HCT116 (cell line): Measurements from ENCODE around the gene FRK. TPM values are rescaled to one million over a fixed set of nuclear protein-coding genes. Genes with fewer than 3 reads are reported as not detected.

Experiments
- ATAC-seq: fragments of 200-7000 bp; cut with Tn5 transposase; 2 replicates; pipeline ENCODE4 v1.9.1; 2020; ENCODE audit warnings: mild to moderate bottlenecking, moderate library complexity
- BruUV-seq: library from RNA; stranded (reverse); fragments of 400-500 nt; replicated peaks from 2 replicates; lab custom pipeline; 2021; lab: Mats Ljungman, UMichigan
- CTCF ChIA-PET: fragments of 300-600 bp; sonication (Branson Sonifier 250); formaldehyde crosslinking; loops from one replicate; lab custom pipeline; 2021; ENCODE audit warnings: antibody characterized with exemption; lab: Charles Lee
- POLR2A ChIA-PET: fragments of 300-600, 350-600 bp; sonication (Branson Sonifier 250); formaldehyde crosslinking; loops from one replicate; lab custom pipeline; 2021; ENCODE audit warnings: antibody characterized with exemption; lab: Charles Lee
- RAD21 ChIA-PET, 2 experiments: fragments of 300-600 bp; sonication (Branson Sonifier 250); formaldehyde crosslinking; loops; one replicate each; lab custom pipeline; 2023; ENCODE audit warnings: low total read pairs in 2 of 2; ENCODE audit not compliant: uncharacterized antibody in 2 of 2, unreplicated experiment in 2 of 2, low non-redundant PET in 1 of 2; lab: Charles Lee
- DNase-seq: peaks from one replicate; pipeline ENCODE4 v3.0.0-alpha.2; 2010; ENCODE audit warnings: low read depth, low spot score
- H2AFZ ChIP-seq: fragments of 200-600 bp; shearing (Covaris generic), sonication (generic); 2 replicates; pipeline ENCODE4 v1.6.1; 2017; ENCODE audit warnings: low read depth, mixed run types, mixed read lengths, antibody characterized with exemption, low read length; ENCODE audit not compliant: poor library complexity, severe bottlenecking
- H3K27ac ChIP-seq: 2 replicates; pipeline ENCODE4 v1.5.1; 2012; ENCODE audit warnings: low read depth, low read length
- H3K27me3 ChIP-seq: fragments of 200-600 bp; sonication (generic); 2 replicates; pipeline ENCODE4 v1.6.1; 2016; ENCODE audit warnings: mixed run types, low read length, mixed read lengths; ENCODE audit not compliant: insufficient read depth
- H3K36me3 ChIP-seq, 2 experiments: fragments of 200-500 bp in 1 of 2; fragments of 200-600 bp in 1 of 2; sonication (Bioruptor generic) in 1 of 2; sonication (generic) in 1 of 2; 2 replicates each; pipeline versions ENCODE4 v1.5.1 to v1.6.1; 2014 to 2016; ENCODE audit warnings: low read length in 2 of 2, inconsistent platforms in 1 of 2, mixed read lengths in 1 of 2, mixed run types in 1 of 2; ENCODE audit not compliant: insufficient read depth in 2 of 2, control insufficient read depth in 1 of 2
- H3K4me1 ChIP-seq, 2 experiments: fragments of 200-600 bp in 1 of 2; sonication (generic) in 1 of 2; 2 replicates each; pipeline versions ENCODE4 v1.5.1 to v1.6.1; 2012 to 2017; ENCODE audit warnings: low read length in 2 of 2, inconsistent platforms in 1 of 2, mild to moderate bottlenecking in 1 of 2, mixed read lengths in 1 of 2, mixed run types in 1 of 2, moderate library complexity in 1 of 2; ENCODE audit not compliant: insufficient read depth in 2 of 2, control insufficient read depth in 1 of 2
- H3K4me2 ChIP-seq: fragments of 200-600 bp; sonication (generic); 2 replicates; pipeline ENCODE4 v1.6.1; 2017; ENCODE audit warnings: mixed run types, low read length, mixed read lengths
- H3K4me3 ChIP-seq, 2 experiments: fragments of 200-600 bp in 1 of 2; sonication (generic) in 1 of 2; replicated peaks in 1 of 2; 2 replicates each; pipeline ENCODE4 v1.5.1; 2011 to 2016; ENCODE audit warnings: low read length in 2 of 2, control low read depth in 1 of 2, low read depth in 1 of 2, mild to moderate bottlenecking in 1 of 2, mixed read lengths in 1 of 2, mixed run types in 1 of 2
- H3K79me2 ChIP-seq: fragments of 200-600 bp; sonication (generic); 2 replicates; pipeline ENCODE4 v1.6.1; 2017; ENCODE audit warnings: mild to moderate bottlenecking, mixed run types, low read length, moderate library complexity, mixed read lengths; ENCODE audit not compliant: insufficient read depth
- H3K9ac ChIP-seq: fragments of 200-600 bp; sonication (generic); 2 replicates; pipeline ENCODE4 v1.6.1; 2016; ENCODE audit warnings: low read length, mixed read lengths
- H3K9me2 ChIP-seq: fragments of 200-600 bp; sonication (generic), shearing (Covaris generic); 2 replicates; pipeline ENCODE4 v1.6.1; 2017; ENCODE audit warnings: mixed run types, mild to moderate bottlenecking, moderate library complexity; ENCODE audit not compliant: insufficient read depth
- H3K9me3 ChIP-seq, 2 experiments: fragments of 200-500 bp in 1 of 2; fragments of 200-600 bp in 1 of 2; sonication (Bioruptor generic) in 1 of 2; sonication (generic) in 1 of 2; 2 replicates each; pipeline ENCODE4 v1.6.1; 2014 to 2017; ENCODE audit warnings: low read length in 2 of 2, mixed read lengths in 2 of 2, inconsistent platforms in 1 of 2, low read depth in 1 of 2, mild to moderate bottlenecking in 1 of 2, mixed run types in 1 of 2, moderate library complexity in 1 of 2; ENCODE audit not compliant: control insufficient read depth in 1 of 2, insufficient read depth in 1 of 2
- H4K20me1 ChIP-seq: fragments of 200-600 bp; sonication (generic), shearing (Covaris generic); 2 replicates; pipeline ENCODE4 v1.6.1; 2017; ENCODE audit warnings: mixed run types, mild to moderate bottlenecking, moderate library complexity; ENCODE audit not compliant: insufficient read depth
- CBX3 ChIP-seq: IDR thresholded peaks from 2 replicates; pipeline ENCODE4 v1.6.1; 2012; ENCODE audit warnings: low read depth
- EZH2 ChIP-seq: fragments of 200-600 bp; sonication (generic); IDR thresholded peaks from 2 replicates; pipeline ENCODE4 v1.6.1; 2017; ENCODE audit warnings: antibody characterized with exemption, mixed run types
- JUND ChIP-seq: IDR thresholded peaks from 2 replicates; pipeline ENCODE4 v1.6.1; 2012
- REST ChIP-seq: IDR thresholded peaks from 2 replicates; pipeline ENCODE4 v1.6.1; 2012; ENCODE audit warnings: low read depth
- SRF ChIP-seq: IDR thresholded peaks from 2 replicates; pipeline ENCODE4 v1.6.1; 2012; ENCODE audit warnings: low read depth
- TCF7L2 ChIP-seq: IDR thresholded peaks from 2 replicates; pipeline ENCODE4 v1.7.0; 2011; ENCODE audit warnings: borderline replicate concordance, inconsistent platforms; ENCODE audit not compliant: insufficient read depth, insufficient read length; ENCODE audit errors: extremely low read depth
- YY1 ChIP-seq: IDR thresholded peaks from 2 replicates; pipeline ENCODE4 v1.6.1; 2011; ENCODE audit warnings: low read length, low read depth, moderate library complexity, mild to moderate bottlenecking; ENCODE audit not compliant: insufficient replicate concordance; ENCODE audit errors: extremely low read depth
- ZNF274 ChIP-seq: fragments of 200-500 bp; sonication (Bioruptor generic); IDR thresholded peaks from 2 replicates; pipeline ENCODE4 v1.6.1; 2014; ENCODE audit warnings: mild to moderate bottlenecking, low read depth, low read length, inconsistent platforms
- intact Hi-C: fragments of 100-400 bp; cut with micrococcal nuclease; formaldehyde crosslinking; loops from 2 replicates; pipeline ENCODE4 v1.10.0; 2022
- total RNA-seq: library from RNA; stranded (reverse); gene quantifications from one replicate; pipeline ENCODE4 v1.2.1, GENCODE V29; 2021; ENCODE audit not compliant: unreplicated experiment
- TF ChIP-seq, protein P1 (sequence below), 3 experiments: fragments of 200-600 bp in 1 of 3; sonication (generic) in 1 of 3; IDR thresholded peaks in 2 of 3; conservative IDR thresholded peaks in 1 of 3; 2 replicates each; pipeline ENCODE4 v1.5.1; 2012 to 2017; ENCODE audit warnings: low read depth in 2 of 3, low read length in 2 of 3, antibody characterized with exemption in 1 of 3, borderline replicate concordance in 1 of 3, control low read depth in 1 of 3, mild to moderate bottlenecking in 1 of 3, mixed read lengths in 1 of 3, mixed run types in 1 of 3, moderate library complexity in 1 of 3; ENCODE audit not compliant: insufficient read depth in 1 of 3
- TF ChIP-seq, protein P2 (sequence below): IDR thresholded peaks from 2 replicates; pipeline ENCODE4 v1.6.1; 2011; ENCODE audit warnings: mild to moderate bottlenecking, low read length, moderate library complexity; ENCODE audit not compliant: insufficient replicate concordance; ENCODE audit errors: extremely low read depth

The FRK gene
- total RNA-seq, 1 experiment from 2014 or later, result 3.7 TPM

DNA sequence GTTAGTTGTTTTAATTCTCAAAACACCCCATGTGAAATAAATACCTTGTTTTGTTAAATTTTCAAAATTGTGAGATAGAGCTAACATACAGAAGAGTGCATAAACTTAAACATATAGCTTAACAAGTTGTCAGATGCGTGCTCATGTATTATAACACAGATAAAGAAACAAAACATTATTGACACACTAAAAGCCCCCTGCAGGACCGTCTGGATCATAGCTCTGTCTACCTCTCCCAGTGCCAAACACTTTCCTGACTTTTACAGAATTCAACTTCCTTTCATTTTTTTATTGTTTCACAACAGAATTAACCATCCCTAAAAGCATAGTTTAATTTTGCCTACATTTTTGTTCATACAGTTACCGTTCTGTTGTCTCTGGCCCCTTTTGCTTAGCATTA, 17.8 kb upstream of the FRK start:
- CTCF ChIA-PET, result interaction anchor here (0.6 kb wide), 1 partner anchor 18 kb away, joined by 3 read pairs; no protein-coding TSS in a partner anchor
- H3K36me3 ChIP-seq, result no peaks in the 10 kb centered on the region
- H2AFZ ChIP-seq, result no peak overlapping the region
- intact Hi-C loops, result no loop called here
- no peaks in the 10 kb centered on the region for H3K27me3 ChIP-seq
- RAD21 ChIA-PET, result no interaction called here
- peaks cover 7 to 14% of the 10 kb centered on the region in 2 experiments for H3K4me1 ChIP-seq
- H4K20me1 ChIP-seq, result no peaks in the 10 kb centered on the region
- H3K9ac ChIP-seq, result no peak overlapping the region
- BruUV-seq, result no TSS peak
- no peak overlapping the region for H3K27ac ChIP-seq
- POLR2A ChIA-PET, result no interaction called here
- H3K9me2 ChIP-seq, result no peaks in the 10 kb centered on the region
- no peaks in the 10 kb centered on the region for H3K9me3 ChIP-seq
- no peak overlapping the region for H3K4me3 ChIP-seq
- no peak for TF ChIP-seq EZH2
- TF ChIP-seq, protein P1, sequence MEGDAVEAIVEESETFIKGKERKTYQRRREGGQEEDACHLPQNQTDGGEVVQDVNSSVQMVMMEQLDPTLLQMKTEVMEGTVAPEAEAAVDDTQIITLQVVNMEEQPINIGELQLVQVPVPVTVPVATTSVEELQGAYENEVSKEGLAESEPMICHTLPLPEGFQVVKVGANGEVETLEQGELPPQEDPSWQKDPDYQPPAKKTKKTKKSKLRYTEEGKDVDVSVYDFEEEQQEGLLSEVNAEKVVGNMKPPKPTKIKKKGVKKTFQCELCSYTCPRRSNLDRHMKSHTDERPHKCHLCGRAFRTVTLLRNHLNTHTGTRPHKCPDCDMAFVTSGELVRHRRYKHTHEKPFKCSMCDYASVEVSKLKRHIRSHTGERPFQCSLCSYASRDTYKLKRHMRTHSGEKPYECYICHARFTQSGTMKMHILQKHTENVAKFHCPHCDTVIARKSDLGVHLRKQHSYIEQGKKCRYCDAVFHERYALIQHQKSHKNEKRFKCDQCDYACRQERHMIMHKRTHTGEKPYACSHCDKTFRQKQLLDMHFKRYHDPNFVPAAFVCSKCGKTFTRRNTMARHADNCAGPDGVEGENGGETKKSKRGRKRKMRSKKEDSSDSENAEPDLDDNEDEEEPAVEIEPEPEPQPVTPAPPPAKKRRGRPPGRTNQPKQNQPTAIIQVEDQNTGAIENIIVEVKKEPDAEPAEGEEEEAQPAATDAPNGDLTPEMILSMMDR (IDR thresholded peaks at IDR 0.05 in 2 of 3, conservative IDR thresholded peaks at IDR 0.05 in 1 of 3; ENCODE audit: borderline replicate concordance in 1 of 3, insufficient read depth in 1 of 3, low read depth in 2 of 3, low read length in 2 of 3), result peak in 2 of 3 experiments; percentile 17 to 23; a peak in 3 of 6 replicates
- ATAC-seq, result no peak; the same call in 1 of the 2 replicates
- no peak overlapping the region for H3K4me2 ChIP-seq
- no peaks in the 10 kb centered on the region for H3K79me2 ChIP-seq
- DNase-seq, result no peak

GRCh38 chr6:116074732-116075390, 14.2 kb upstream of the FRK start:
- peaks cover 12 to 24% of the 10 kb centered on the region in 2 experiments for H3K4me1 ChIP-seq
- H3K27ac ChIP-seq, result no peak overlapping the region
- DNase-seq, result no peak
- no peaks in the 10 kb centered on the region for H3K36me3 ChIP-seq
- H3K9me3 ChIP-seq, result no peaks in the 10 kb centered on the region
- ChIA-PET CTCF (interaction anchor here (1.6 kb wide), 1 partner anchor 14 kb away, joined by 14 read pairs; the partner anchor contains the start of gene FRK), RAD21 (no interaction called here), POLR2A (interaction anchor here (2.0 kb wide), 1 partner anchor 14 kb away, joined by 11 read pairs; the partner anchor contains the start of gene FRK)
- no TSS peak for BruUV-seq
- H3K27me3 ChIP-seq, result no peaks in the 10 kb centered on the region
- ATAC-seq, result no peak
- H3K9ac ChIP-seq, result no peak overlapping the region
- H3K4me2 ChIP-seq, result no peak overlapping the region
- no peak overlapping the region for H2AFZ ChIP-seq
- intact Hi-C loops, result no loop called here
- no peaks in the 10 kb centered on the region for H3K79me2 ChIP-seq
- H4K20me1 ChIP-seq, result no peaks in the 10 kb centered on the region
- H3K4me3 ChIP-seq, result no peak overlapping the region
- H3K9me2 ChIP-seq, result no peaks in the 10 kb centered on the region
- TF ChIP-seq REST (no peak), TCF7L2 (no peak), CBX3 (no peak), JUND (no peak), SRF (no peak), ZNF274 (no peak), YY1 (no peak)
- TF ChIP-seq, protein P2, sequence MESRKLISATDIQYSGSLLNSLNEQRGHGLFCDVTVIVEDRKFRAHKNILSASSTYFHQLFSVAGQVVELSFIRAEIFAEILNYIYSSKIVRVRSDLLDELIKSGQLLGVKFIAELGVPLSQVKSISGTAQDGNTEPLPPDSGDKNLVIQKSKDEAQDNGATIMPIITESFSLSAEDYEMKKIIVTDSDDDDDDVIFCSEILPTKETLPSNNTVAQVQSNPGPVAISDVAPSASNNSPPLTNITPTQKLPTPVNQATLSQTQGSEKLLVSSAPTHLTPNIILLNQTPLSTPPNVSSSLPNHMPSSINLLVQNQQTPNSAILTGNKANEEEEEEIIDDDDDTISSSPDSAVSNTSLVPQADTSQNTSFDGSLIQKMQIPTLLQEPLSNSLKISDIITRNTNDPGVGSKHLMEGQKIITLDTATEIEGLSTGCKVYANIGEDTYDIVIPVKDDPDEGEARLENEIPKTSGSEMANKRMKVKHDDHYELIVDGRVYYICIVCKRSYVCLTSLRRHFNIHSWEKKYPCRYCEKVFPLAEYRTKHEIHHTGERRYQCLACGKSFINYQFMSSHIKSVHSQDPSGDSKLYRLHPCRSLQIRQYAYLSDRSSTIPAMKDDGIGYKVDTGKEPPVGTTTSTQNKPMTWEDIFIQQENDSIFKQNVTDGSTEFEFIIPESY, result no peak
